ENCODE measurements around the gene HDAC8.
"Not testable (repeated sequence)": the region's sequence is repeated elsewhere in the genome, so short reads cannot be mapped to it uniquely, and the experiment has no call there.

- not testable (repeated sequence) for TF ChIP-seq CTCF (IDR thresholded peaks at IDR 0.05); POLR2A (IDR thresholded peaks at IDR 0.05; ENCODE audit: low read depth)
Measured at GRCh38 chrX:72552443-72552842, 20.2 kb downstream of the HDAC8 start.
